HepG2 (cell line): ENCODE measurements around the gene C3orf18. TPM values are rescaled to one million over a fixed set of nuclear protein-coding genes. Genes with fewer than 3 reads are reported as not detected.

Source experiments
- AHDC1 ChIP-seq: sonication (generic); formaldehyde crosslinking; IDR thresholded peaks from 2 replicates; pipeline ENCODE4 v1.5.1; 2020; ENCODE audit warnings: mild to moderate bottlenecking, missing genetic modification reagents, borderline replicate concordance
- CCDC6 ChIP-seq: sonication (generic); formaldehyde crosslinking; IDR thresholded peaks from 2 replicates; pipeline ENCODE4 v1.8.1; 2022; ENCODE audit warnings: mild to moderate bottlenecking, missing genetic modification reagents, moderate library complexity
- FOXK1 ChIP-seq: sonication (generic); formaldehyde crosslinking; IDR thresholded peaks from 2 replicates; pipeline ENCODE4 v1.4.0; 2020; ENCODE audit warnings: low read depth, missing genetic modification reagents, borderline replicate concordance
- IRX3 ChIP-seq: sonication (generic); formaldehyde crosslinking; IDR thresholded peaks from 2 replicates; pipeline ENCODE4 v1.8.1; 2023; ENCODE audit warnings: mild to moderate bottlenecking, low read depth, missing genetic modification reagents, borderline replicate concordance
- ZBTB44 ChIP-seq: sonication (generic); formaldehyde crosslinking; IDR thresholded peaks from 2 replicates; pipeline ENCODE4 v1.4.0; 2020; ENCODE audit warnings: missing genetic modification reagents
- ZEB1 ChIP-seq: IDR thresholded peaks from 2 replicates; pipeline ENCODE4 v1.6.1; 2012; ENCODE audit warnings: mild to moderate bottlenecking, low read depth, inconsistent platforms; ENCODE audit not compliant: insufficient replicate concordance
- ZNF264 ChIP-seq: sonication (generic); formaldehyde crosslinking; IDR thresholded peaks from 2 replicates; pipeline ENCODE4 v1.4.0; 2020; ENCODE audit warnings: missing genetic modification reagents
- polyA plus RNA-seq, 8 experiments: library from polyadenylated mRNA; depleted of rRNA in 3 of 8; stranded (reverse) in 7 of 8; unstranded in 1 of 8; fragments of >200 nt; fragmentation: Illumina TruSeq in 4 of 8; extraction: Trizol in 4 of 8; gene quantifications; 2 replicates each; pipeline versions ENCODE4 v1.2.1 to v1.2.3, GENCODE V29; 2011 to 2016; ENCODE audit warnings: low read depth in 4 of 8, missing spikeins in 1 of 8, mixed read lengths in 1 of 8; ENCODE audit not compliant: insufficient read depth in 1 of 8
- total RNA-seq, 5 experiments: library from RNA; depleted of rRNA; stranded (reverse); fragments of >200 nt; fragmentation: Illumina TruSeq; extraction: Trizol; gene quantifications; 2 replicates each; pipeline ENCODE4 v1.2.3, GENCODE V29; 2016; ENCODE audit warnings: low read depth in 1 of 5
- TF ChIP-seq, protein P1 (sequence below): sonication (generic); formaldehyde crosslinking; IDR thresholded peaks from 2 replicates; pipeline ENCODE4 v1.4.0; 2020; ENCODE audit warnings: missing genetic modification reagents, mild to moderate bottlenecking, borderline replicate concordance
- TF ChIP-seq, protein P2 (sequence below): sonication (generic); formaldehyde crosslinking; IDR thresholded peaks from 2 replicates; pipeline ENCODE4 v1.4.0; 2020; ENCODE audit warnings: mild to moderate bottlenecking, missing genetic modification reagents

C3orf18 gene
- total and polyA plus RNA-seq, 2 of the 13 experiments (the other 11 are each of a cell fraction or from before 2014, with no cell fraction given): 1.6 to 4.8 TPM

GRCh38 chr3:50600841-50601591, 33.5 kb upstream of the C3orf18 start (continued):
- TF ChIP-seq, protein P1, sequence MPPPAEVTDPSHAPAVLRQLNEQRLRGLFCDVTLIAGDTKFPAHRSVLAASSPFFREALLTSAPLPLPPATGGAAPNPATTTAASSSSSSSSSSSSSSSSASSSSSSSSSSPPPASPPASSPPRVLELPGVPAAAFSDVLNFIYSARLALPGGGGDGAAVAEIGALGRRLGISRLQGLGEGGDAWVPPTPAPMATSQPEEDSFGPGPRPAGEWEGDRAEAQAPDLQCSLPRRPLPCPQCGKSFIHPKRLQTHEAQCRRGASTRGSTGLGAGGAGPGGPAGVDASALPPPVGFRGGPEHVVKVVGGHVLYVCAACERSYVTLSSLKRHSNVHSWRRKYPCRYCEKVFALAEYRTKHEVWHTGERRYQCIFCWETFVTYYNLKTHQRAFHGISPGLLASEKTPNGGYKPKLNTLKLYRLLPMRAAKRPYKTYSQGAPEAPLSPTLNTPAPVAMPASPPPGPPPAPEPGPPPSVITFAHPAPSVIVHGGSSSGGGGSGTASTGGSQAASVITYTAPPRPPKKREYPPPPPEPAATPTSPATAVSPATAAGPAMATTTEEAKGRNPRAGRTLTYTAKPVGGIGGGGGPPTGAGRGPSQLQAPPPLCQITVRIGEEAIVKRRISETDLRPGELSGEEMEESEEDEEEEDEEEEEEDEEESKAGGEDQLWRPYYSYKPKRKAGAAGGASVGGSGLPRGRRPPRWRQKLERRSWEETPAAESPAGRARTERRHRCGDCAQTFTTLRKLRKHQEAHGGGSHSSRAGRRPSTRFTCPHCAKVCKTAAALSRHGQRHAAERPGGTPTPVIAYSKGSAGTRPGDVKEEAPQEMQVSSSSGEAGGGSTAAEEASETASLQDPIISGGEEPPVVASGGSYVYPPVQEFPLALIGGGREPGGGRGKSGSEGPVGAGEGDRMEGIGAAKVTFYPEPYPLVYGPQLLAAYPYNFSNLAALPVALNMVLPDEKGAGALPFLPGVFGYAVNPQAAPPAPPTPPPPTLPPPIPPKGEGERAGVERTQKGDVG (CRISPR knock-in tag): 0 out of 2 replicates have a peak, but pooled peaks have one; percentile 19
- TF ChIP-seq AHDC1 (peak; percentile 74; the same call in 1 of the 2 replicates), IRX3 (CRISPR knock-in tag) (0 out of 2 replicates have a peak, but pooled peaks have one; percentile 31), ZBTB44 (CRISPR knock-in tag) (no peak), ZEB1 (no peak), FOXK1 (CRISPR knock-in tag) (peak; percentile 60; the same call in 1 of the 2 replicates), CCDC6 (CRISPR knock-in tag) (peak; percentile 28; the same call in 1 of the 2 replicates), ZNF264 (CRISPR knock-in tag) (peak; percentile 86; the same call in 1 of the 2 replicates)
- TF ChIP-seq, protein P2, sequence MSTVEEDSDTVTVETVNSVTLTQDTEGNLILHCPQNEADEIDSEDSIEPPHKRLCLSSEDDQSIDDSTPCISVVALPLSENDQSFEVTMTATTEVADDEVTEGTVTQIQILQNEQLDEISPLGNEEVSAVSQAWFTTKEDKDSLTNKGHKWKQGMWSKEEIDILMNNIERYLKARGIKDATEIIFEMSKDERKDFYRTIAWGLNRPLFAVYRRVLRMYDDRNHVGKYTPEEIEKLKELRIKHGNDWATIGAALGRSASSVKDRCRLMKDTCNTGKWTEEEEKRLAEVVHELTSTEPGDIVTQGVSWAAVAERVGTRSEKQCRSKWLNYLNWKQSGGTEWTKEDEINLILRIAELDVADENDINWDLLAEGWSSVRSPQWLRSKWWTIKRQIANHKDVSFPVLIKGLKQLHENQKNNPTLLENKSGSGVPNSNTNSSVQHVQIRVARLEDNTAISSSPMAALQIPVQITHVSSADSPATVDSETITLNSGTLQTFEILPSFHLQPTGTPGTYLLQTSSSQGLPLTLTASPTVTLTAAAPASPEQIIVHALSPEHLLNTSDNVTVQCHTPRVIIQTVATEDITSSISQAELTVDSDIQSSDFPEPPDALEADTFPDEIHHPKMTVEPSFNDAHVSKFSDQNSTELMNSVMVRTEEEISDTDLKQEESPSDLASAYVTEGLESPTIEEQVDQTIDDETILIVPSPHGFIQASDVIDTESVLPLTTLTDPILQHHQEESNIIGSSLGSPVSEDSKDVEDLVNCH (CRISPR knock-in tag): no peak
